ENCODE results near the gene STOX1.
A peak's percentile ranks its signal among the peaks of the same experiment; 100 is the strongest.

The STOX1 gene

GRCh38 chr10:68878496-68878895 lies 51.2 kb downstream of the STOX1 start:
- no peak for TF ChIP-seq CTCF (IDR thresholded peaks at IDR 0.05; ENCODE audit: control extremely low read depth, extremely low read depth, low read depth, missing control alignments)
- ChIA-PET CTCF (interaction anchor here (2.3 kb wide), 1 partner anchor 11 kb away, joined by 10 read pairs; no protein-coding TSS in a partner anchor), POLR2A (no interaction called here)
- DNase-seq (ENCODE audit: extremely low spot score) = no peak

GRCh38 chr10:68879628-68880027 lies 52.3 kb downstream of the STOX1 start:
- TF ChIP-seq CTCF (IDR thresholded peaks at IDR 0.05; ENCODE audit: control extremely low read depth, extremely low read depth, low read depth, missing control alignments) = no peak
- POLR2A ChIA-PET = no interaction called here

DNA sequence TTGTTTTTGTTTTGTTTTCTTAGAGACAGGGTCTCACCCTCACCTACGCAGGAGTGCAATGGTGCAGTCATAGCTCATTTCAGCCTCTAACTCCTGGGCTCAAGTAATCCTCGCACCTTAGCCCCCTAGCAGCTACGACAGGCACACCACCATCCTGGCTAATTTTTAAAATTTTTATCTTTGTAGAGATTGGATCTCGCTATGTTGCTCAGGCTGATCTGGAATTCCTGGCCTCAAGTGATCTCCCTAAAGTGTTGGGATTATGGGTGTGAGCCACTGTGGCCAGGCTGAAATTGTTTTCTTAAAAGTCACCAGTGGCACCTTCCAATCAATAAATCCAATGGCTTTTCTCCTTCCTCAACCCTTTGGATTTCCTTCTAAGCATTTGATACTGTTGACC lies 52.9 kb downstream of the STOX1 start:
- ChIA-PET POLR2A (no interaction called here), CTCF (interaction anchor here (1.0 to 2.3 kb wide), 3 partner anchors 9 to 15 kb away, joined by 3 to 10 read pairs (median 3); no protein-coding TSS in a partner anchor)
- DNase-seq (ENCODE audit: extremely low spot score) = no peak

More at GRCh38 chr10:68879628-68880027, 52.3 kb downstream of the STOX1 start:
- no peak for DNase-seq (ENCODE audit: extremely low spot score)
- CTCF ChIA-PET = interaction anchor here (1.3 to 2.3 kb wide), 2 partner anchors 10 to 16 kb away, joined by 3 to 10 read pairs; no protein-coding TSS in a partner anchor

GRCh38 chr10:68895041-68895440 lies 67.7 kb downstream of the STOX1 start:
- ChIA-PET CTCF (interaction anchor here (0.7 to 1.5 kb wide), 6 partner anchors 15 to 739 kb away, joined by 3 to 8 read pairs (median 3); partner anchors contain the start of gene RUFY2), POLR2A (interaction anchor here (0.6 kb wide), 1 partner anchor 793 kb away, joined by 8 read pairs; no protein-coding TSS in a partner anchor)
- DNase-seq (ENCODE audit: extremely low spot score) = no peak
- no peak for TF ChIP-seq CTCF (IDR thresholded peaks at IDR 0.05; ENCODE audit: control extremely low read depth, extremely low read depth, low read depth, missing control alignments)

More for the DNA sequence above, 52.9 kb downstream of the STOX1 start:
- no peak for TF ChIP-seq CTCF (IDR thresholded peaks at IDR 0.05; ENCODE audit: control extremely low read depth, extremely low read depth, low read depth, missing control alignments)

DNA sequence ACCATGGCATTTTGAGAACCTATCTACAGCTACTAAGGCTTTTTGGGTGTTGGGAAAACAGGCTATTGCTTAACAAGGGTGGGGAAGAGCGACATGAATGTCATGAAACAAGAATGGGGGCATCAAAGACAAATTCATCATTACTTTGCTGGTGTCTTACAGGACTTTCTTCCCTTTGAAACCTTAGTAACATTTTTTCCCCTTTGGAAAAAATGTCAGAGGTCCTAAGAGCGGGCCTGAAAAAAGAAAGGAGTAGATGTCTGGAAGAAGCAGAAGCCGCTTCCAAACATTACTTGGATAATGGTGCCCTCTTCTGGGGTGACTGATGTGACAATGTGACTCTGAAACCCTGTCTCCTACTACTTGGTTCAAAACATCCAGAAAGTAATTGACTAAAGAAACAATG lies 70.0 kb downstream of the STOX1 start:
- ChIA-PET CTCF (interaction anchor here (0.6 to 2.5 kb wide), 10 partner anchors 9 to 685 kb away, joined by 3 to 12 read pairs (median 3); partner anchors contain the start of gene STOX1), POLR2A (no interaction called here)
- peak; percentile 39 for DNase-seq (ENCODE audit: extremely low spot score)

GRCh38 chr10:68899186-68899745 lies 71.9 kb downstream of the STOX1 start:
- DNase-seq (ENCODE audit: extremely low spot score) = no peak
- ChIA-PET CTCF (interaction anchor here (0.9 to 1.7 kb wide), 3 partner anchors 347 to 1111 kb away, joined by 3 to 4 read pairs (median 3); no protein-coding TSS in a partner anchor), POLR2A (interaction anchor here (0.6 kb wide), 1 partner anchor 482 kb away, joined by 4 read pairs; no protein-coding TSS in a partner anchor)
- TF ChIP-seq CTCF (IDR thresholded peaks at IDR 0.05; ENCODE audit: control extremely low read depth, extremely low read depth, low read depth, missing control alignments) = no peak

More for the DNA sequence above, 70.0 kb downstream of the STOX1 start:
- TF ChIP-seq CTCF (IDR thresholded peaks at IDR 0.05; ENCODE audit: control extremely low read depth, extremely low read depth, low read depth, missing control alignments) = peak; percentile 37
